T-cell (primary cell): ENCODE data around the gene ADGRL3. TPM values are rescaled to one million over a fixed set of nuclear protein-coding genes. Genes with fewer than 3 reads are reported as not detected.
"Not testable (repeated sequence)": the region's sequence is repeated elsewhere in the genome, so short reads cannot be mapped to it uniquely, and the experiment has no call there.

Source experiments
- ATAC-seq, 4 experiments: fragments of 200-7000 bp in 3 of 4; fragments of 150-1000 bp in 1 of 4; cut with Tn5 transposase; replicated peaks in 1 of 4; 1 replicate in 3 of 4; 2 replicates in 1 of 4; pipeline ENCODE4 v1.10.0; 2021; ENCODE audit warnings: moderate library complexity in 3 of 4, mild to moderate bottlenecking in 2 of 4, moderate number of reproducible peaks in 1 of 4
- CTCF ChIA-PET, 2 donors: fragments of 300-600 bp; sonication (Branson Sonifier 250); formaldehyde crosslinking; loops; one replicate each; lab custom pipeline; 2022; ENCODE audit warnings: antibody characterized with exemption in 2 of 2; lab: Charles Lee
- POLR2A ChIA-PET, 2 donors: fragments of 300-600 bp; sonication (Branson Sonifier 250); formaldehyde crosslinking; loops; one replicate each; lab custom pipeline; 2022; ENCODE audit warnings: antibody characterized with exemption in 2 of 2; lab: Charles Lee
- DNase-seq, 35 experiments: peaks; one replicate each; pipeline versions ENCODE4 v3.0.0 to v3.0.0-alpha.2; 2013 to 2023
- H3K27ac ChIP-seq: one replicate; pipeline ENCODE4 v1.5.1; 2013; ENCODE audit warnings: low read length
- H3K27me3 ChIP-seq, 2 experiments: replicated peaks in 1 of 2; 1 replicate in 1 of 2; 2 replicates in 1 of 2; pipeline versions ENCODE4 v1.6.1 to v1.7.0; 2013; ENCODE audit warnings: low read length in 1 of 2, mixed read lengths in 1 of 2; ENCODE audit not compliant: control insufficient read depth in 2 of 2, insufficient read depth in 2 of 2; ENCODE audit errors: extremely low read depth in 1 of 2
- H3K36me3 ChIP-seq, 2 donors: 1 replicate in 1 of 2; 2 replicates in 1 of 2; pipeline versions ENCODE4 v1.6.1 to v1.7.0; 2013; ENCODE audit warnings: low read length in 1 of 2; ENCODE audit not compliant: control insufficient read depth in 2 of 2, insufficient read depth in 1 of 2; ENCODE audit errors: extremely low read depth in 1 of 2
- H3K4me1 ChIP-seq, 2 experiments: 1 replicate in 1 of 2; 2 replicates in 1 of 2; pipeline versions ENCODE4 v1.6.1 to v1.7.0; 2013; ENCODE audit warnings: low read length in 2 of 2, mixed read lengths in 1 of 2; ENCODE audit not compliant: insufficient read depth in 2 of 2, control insufficient read depth in 1 of 2; ENCODE audit errors: extremely low read depth in 1 of 2
- H3K4me3 ChIP-seq, 2 donors: 1 replicate in 1 of 2; 2 replicates in 1 of 2; pipeline versions ENCODE4 v1.5.1 to v1.7.0; 2013; ENCODE audit warnings: mild to moderate bottlenecking in 2 of 2, low read length in 1 of 2, moderate library complexity in 1 of 2; ENCODE audit not compliant: control insufficient read depth in 1 of 2; ENCODE audit errors: extremely low read depth in 1 of 2
- H3K9me3 ChIP-seq: 2 replicates; pipeline ENCODE4 v1.7.0; 2013
- H3K27ac Mint-ChIP-seq, 2 donors: one replicate each; pipeline ENCODE4 v1.8.0; 2020 to 2021; ENCODE audit warnings: mild to moderate bottlenecking in 2 of 2, mixed read lengths in 2 of 2
- H3K27me3 Mint-ChIP-seq, 2 donors: one replicate each; pipeline ENCODE4 v1.8.0; 2021 to 2022; ENCODE audit warnings: mixed read lengths in 2 of 2
- H3K36me3 Mint-ChIP-seq: one replicate; pipeline ENCODE4 v1.8.0; 2021; ENCODE audit warnings: mixed read lengths
- H3K4me1 Mint-ChIP-seq, 3 donors: one replicate each; pipeline ENCODE4 v1.8.0; 2020 to 2022; ENCODE audit warnings: mixed read lengths in 3 of 3, mild to moderate bottlenecking in 1 of 3
- H3K4me3 Mint-ChIP-seq, 3 donors: one replicate each; pipeline ENCODE4 v1.8.0; 2020 to 2022; ENCODE audit warnings: mild to moderate bottlenecking in 3 of 3, mixed read lengths in 3 of 3, moderate library complexity in 3 of 3
- H3K9me3 Mint-ChIP-seq, 3 donors: one replicate each; pipeline ENCODE4 v1.8.0; 2020 to 2022; ENCODE audit warnings: mixed read lengths in 3 of 3
- WGBS: methylation state at CpG from one replicate; pipeline ENCODE4 v1.1.5; 2013; ENCODE audit warnings: missing lambda C conversion rate; ENCODE audit not compliant: insufficient coverage; 5-methylcytosine and 5-hydroxymethylcytosine counted together
- total RNA-seq, 35 experiments: library from RNA in 6 of 35; stranded (reverse) in 6 of 35; fragments of 120-200 nt in 1 of 35; gene quantifications; one replicate each; pipeline versions ENCODE4 v1.2.1 to v1.2.4 and lab custom pipeline; 2013 to 2026

Gene ADGRL3
- total RNA-seq, 5 donors from 2014 or later (not counting 1 experiment from before 2014, with no cell fraction given): 0.09 TPM; not detected in 4

GRCh38 chr4:61851126-61851525 is 651.0 kb downstream of the ADGRL3 start:
- Histone ChIP-seq H3K4me3 (no peak overlapping the region), H3K27ac (no peak overlapping the region)

GRCh38 chr4:61852105-61852504 is 652.0 kb downstream of the ADGRL3 start:
- H3K27ac ChIP-seq, H3K4me3 Mint-ChIP-seq, DNase-seq, H3K36me3 ChIP-seq, H3K4me3 ChIP-seq, POLR2A ChIA-PET, H3K4me1 ChIP-seq, H3K27me3 Mint-ChIP-seq, H3K36me3 Mint-ChIP-seq, H3K9me3 ChIP-seq, H3K4me1 Mint-ChIP-seq, H3K27me3 ChIP-seq, H3K27ac Mint-ChIP-seq, CTCF ChIA-PET, ATAC-seq: not testable (repeated sequence)
- H3K9me3 Mint-ChIP-seq: peaks cover 0 to 18% (median 11%) of the 10 kb centered on the region in 3 donors
- 88% methylated on average over 4 of the region's 5 CpGs for WGBS

More at GRCh38 chr4:61851126-61851525, 651.0 kb downstream of the ADGRL3 start:
- H3K27ac Mint-ChIP-seq: no peak overlapping the region
- H3K27me3 Mint-ChIP-seq: no peaks in the 10 kb centered on the region
- DNase-seq: no peak
- ATAC-seq: no peak
- Histone ChIP-seq H3K36me3 (no peaks in the 10 kb centered on the region), H3K9me3 (no peaks in the 10 kb centered on the region), H3K27me3 (no peaks in the 10 kb centered on the region), H3K4me1 (no peaks in the 10 kb centered on the region)
- no peak overlapping the region for H3K4me3 Mint-ChIP-seq
- H3K4me1 Mint-ChIP-seq: no peaks in the 10 kb centered on the region
- POLR2A ChIA-PET: no interaction called here
- H3K9me3 Mint-ChIP-seq: peaks cover 3 to 20% (median 13%) of the 10 kb centered on the region in 3 donors
- no peaks in the 10 kb centered on the region for H3K36me3 Mint-ChIP-seq
- WGBS: no CpG with 5 or more reads among the region's 3 CpGs
- CTCF ChIA-PET: no interaction called here

- ChIA-PET CTCF (no interaction called here), POLR2A (no interaction called here)
- Mint-ChIP-seq H3K4me3 (no peak overlapping the region), H3K36me3 (no peaks in the 10 kb centered on the region), H3K9me3 (peaks cover 5 to 18% (median 18%) of the 10 kb centered on the region in 3 donors), H3K4me1 (no peaks in the 10 kb centered on the region), H3K27me3 (no peaks in the 10 kb centered on the region), H3K27ac (no peak overlapping the region)
- H3K4me3 ChIP-seq: no peak overlapping the region
- ATAC-seq (no peak), DNase-seq (no peak)
- WGBS: 91% methylated on average over 4 of the region's 6 CpGs
- H3K4me1 ChIP-seq: no peaks in the 10 kb centered on the region
- H3K36me3 ChIP-seq: no peaks in the 10 kb centered on the region
- H3K27ac ChIP-seq: no peak overlapping the region
- no peaks in the 10 kb centered on the region for H3K27me3 ChIP-seq
- H3K9me3 ChIP-seq: no peaks in the 10 kb centered on the region
Observed at GRCh38 chr4:61853041-61853440, 652.9 kb downstream of the ADGRL3 start.

GRCh38 chr4:61860376-61860775 is 660.2 kb downstream of the ADGRL3 start:
- ChIA-PET CTCF (no interaction called here), POLR2A (no interaction called here)
- ATAC-seq (no peak), DNase-seq (no peak)
- Mint-ChIP-seq H3K9me3 (peaks cover 12 to 18% (median 17%) of the 10 kb centered on the region in 3 donors), H3K4me1 (no peaks in the 10 kb centered on the region), H3K27me3 (no peaks in the 10 kb centered on the region), H3K36me3 (no peaks in the 10 kb centered on the region), H3K4me3 (no peak overlapping the region), H3K27ac (no peak overlapping the region)
- WGBS: no CpG with 5 or more reads among the region's 6 CpGs
- Histone ChIP-seq H3K4me3 (no peak overlapping the region), H3K4me1 (no peaks in the 10 kb centered on the region), H3K36me3 (no peaks in the 10 kb centered on the region), H3K27ac (no peak overlapping the region), H3K27me3 (no peaks in the 10 kb centered on the region), H3K9me3 (no peaks in the 10 kb centered on the region)

GRCh38 chr4:61864286-61864685 is 664.2 kb downstream of the ADGRL3 start:
- Histone ChIP-seq H3K27me3 (no peaks in the 10 kb centered on the region), H3K9me3 (no peaks in the 10 kb centered on the region), H3K27ac (no peak overlapping the region), H3K36me3 (no peaks in the 10 kb centered on the region), H3K4me1 (no peaks in the 10 kb centered on the region), H3K4me3 (no peak overlapping the region)
- ChIA-PET CTCF (no interaction called here), POLR2A (no interaction called here)
- peaks cover 14 to 23% (median 16%) of the 10 kb centered on the region in 3 donors for H3K9me3 Mint-ChIP-seq
- no CpG with 5 or more reads among the region's 1 CpG for WGBS
- no peaks in the 10 kb centered on the region for H3K27me3 Mint-ChIP-seq
- no peaks in the 10 kb centered on the region for H3K4me1 Mint-ChIP-seq
- H3K27ac Mint-ChIP-seq: no peak overlapping the region
- H3K36me3 Mint-ChIP-seq: no peaks in the 10 kb centered on the region
- H3K4me3 Mint-ChIP-seq: no peak overlapping the region
- DNase-seq: no peak
- no peak for ATAC-seq

- H3K4me3 ChIP-seq: no peak overlapping the region
- ATAC-seq (no peak), DNase-seq (no peak)
- ChIA-PET CTCF (no interaction called here), POLR2A (no interaction called here)
- no peaks in the 10 kb centered on the region for H3K9me3 ChIP-seq
- H3K4me3 Mint-ChIP-seq: no peak overlapping the region
- no peaks in the 10 kb centered on the region for H3K27me3 Mint-ChIP-seq
- H3K27ac Mint-ChIP-seq: no peak overlapping the region
- H3K27me3 ChIP-seq: no peaks in the 10 kb centered on the region
- H3K4me1 ChIP-seq: no peaks in the 10 kb centered on the region
- H3K36me3 Mint-ChIP-seq: no peaks in the 10 kb centered on the region
- H3K36me3 ChIP-seq: no peaks in the 10 kb centered on the region
- WGBS: 75% methylated on average over 2 of the region's 4 CpGs
- H3K27ac ChIP-seq: no peak overlapping the region
- peaks cover 11 to 20% (median 18%) of the 10 kb centered on the region in 3 donors for H3K9me3 Mint-ChIP-seq
- H3K4me1 Mint-ChIP-seq: no peaks in the 10 kb centered on the region
Observed at GRCh38 chr4:61866378-61867030, 666.4 kb downstream of the ADGRL3 start.
